HUES6 (cell line): ENCODE results near the gene NEO1.

Experiments
- H3K27ac ChIP-seq: 2 replicates; pipeline ENCODE4 v1.7.0; 2013; ENCODE audit warnings: low read depth, mild to moderate bottlenecking, low read length, inconsistent platforms
- H3K27me3 ChIP-seq: 2 replicates; pipeline ENCODE4 v1.6.1; 2013; ENCODE audit warnings: low read length; ENCODE audit not compliant: control insufficient read depth, insufficient read depth
- H3K36me3 ChIP-seq: 2 replicates; pipeline ENCODE4 v1.6.1; 2013; ENCODE audit warnings: low read length; ENCODE audit not compliant: control insufficient read depth, insufficient read depth
- H3K4me1 ChIP-seq: 2 replicates; pipeline ENCODE4 v1.6.1; 2013; ENCODE audit warnings: low read length; ENCODE audit not compliant: control insufficient read depth, insufficient read depth
- H3K4me3 ChIP-seq: 2 replicates; pipeline ENCODE4 v1.5.1; 2013; ENCODE audit warnings: low read depth, low read length
- H3K9ac ChIP-seq: one replicate; pipeline ENCODE4 v1.6.1; 2013; ENCODE audit warnings: mild to moderate bottlenecking, low read length
- H3K9me3 ChIP-seq: 2 replicates; pipeline ENCODE4 v1.6.1; 2013; ENCODE audit warnings: low read depth, low read length; ENCODE audit not compliant: control insufficient read depth, insufficient read depth

The NEO1 gene

DNA sequence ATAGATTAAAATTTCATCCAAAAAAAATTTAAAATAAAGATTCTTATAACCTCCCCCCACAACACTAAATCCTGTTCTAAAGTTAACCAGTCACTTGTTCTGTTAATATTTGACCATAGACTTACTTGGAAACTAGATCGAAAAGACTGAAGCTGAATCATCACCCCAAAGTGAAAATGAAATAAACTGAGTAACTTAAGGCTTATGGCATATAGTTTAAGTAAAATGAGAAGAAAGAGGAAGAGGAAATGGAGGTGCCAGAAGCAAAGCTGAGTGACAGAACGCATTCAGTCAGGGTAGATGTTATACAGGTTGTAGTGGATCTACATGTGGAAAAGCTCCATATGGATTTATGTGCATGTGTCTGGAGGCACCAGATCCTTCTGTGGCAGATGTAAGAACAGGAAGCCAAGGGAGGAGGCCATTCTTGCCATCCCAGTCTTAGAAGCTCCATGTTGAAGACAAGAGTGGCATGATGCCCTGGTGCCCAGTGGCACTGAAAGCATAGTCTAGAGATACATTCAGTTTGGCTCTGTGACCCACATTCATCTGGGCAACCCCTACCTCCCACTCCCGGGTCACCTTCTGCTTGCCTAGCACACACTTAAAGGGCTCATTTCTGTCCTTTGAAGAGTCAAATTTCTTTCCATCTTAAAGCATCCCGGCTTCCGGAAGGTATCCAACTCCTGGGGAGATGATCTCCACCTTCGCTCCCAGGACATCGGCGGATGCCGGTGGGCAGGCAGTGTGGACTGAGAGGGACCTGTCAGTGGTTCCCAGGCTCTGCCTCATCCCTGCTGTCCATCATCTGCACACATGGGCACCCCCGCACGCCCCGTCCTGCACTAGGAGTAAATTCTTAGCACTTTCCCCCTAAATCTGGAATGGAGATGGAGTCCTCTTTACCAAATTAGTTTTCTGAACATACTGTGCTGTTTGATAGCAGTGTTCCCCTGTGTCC is 90.8 kb downstream of the NEO1 start:
- H3K27ac ChIP-seq: no peak overlapping the region
- H3K9me3 ChIP-seq: no peaks in the 10 kb centered on the region
- peaks cover 3% of the 10 kb centered on the region; the same call in 1 of the 2 replicates for H3K36me3 ChIP-seq
- no peaks in the 10 kb centered on the region for H3K27me3 ChIP-seq
- H3K9ac ChIP-seq: no peak overlapping the region
- H3K4me1 ChIP-seq: no peaks in the 10 kb centered on the region
- no peak overlapping the region for H3K4me3 ChIP-seq

GRCh38 chr15:73143763-73144155 is 91.5 kb downstream of the NEO1 start:
- Histone ChIP-seq H3K4me1 (no peaks in the 10 kb centered on the region), H3K27ac (no peak overlapping the region), H3K4me3 (no peak overlapping the region), H3K9ac (no peak overlapping the region), H3K27me3 (no peaks in the 10 kb centered on the region), H3K36me3 (peaks cover 3% of the 10 kb centered on the region; the same call in 1 of the 2 replicates), H3K9me3 (no peaks in the 10 kb centered on the region)

DNA sequence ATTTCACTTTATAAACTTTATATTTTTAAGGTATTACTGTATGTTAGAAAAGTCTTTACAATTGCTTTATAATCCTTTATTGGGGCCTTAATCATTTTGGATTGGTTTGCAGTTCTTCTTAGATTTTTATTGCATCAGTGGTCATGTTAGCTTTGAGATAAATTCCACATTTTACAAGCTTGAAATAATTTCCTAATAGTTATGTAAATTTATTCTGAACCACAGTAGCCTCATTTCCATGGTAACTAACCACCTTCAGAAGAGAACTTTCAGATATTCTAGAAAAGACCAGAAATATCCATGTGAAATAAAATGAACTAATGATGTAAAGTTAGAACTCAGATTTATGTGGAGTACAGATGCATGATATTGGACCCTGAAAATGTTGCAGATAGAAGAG is 94.2 kb downstream of the NEO1 start:
- Histone ChIP-seq H3K27ac (no peak overlapping the region), H3K9ac (no peak overlapping the region), H3K4me1 (no peaks in the 10 kb centered on the region), H3K9me3 (peaks cover 7% of the 10 kb centered on the region; the same call in 1 of the 2 replicates), H3K27me3 (no peaks in the 10 kb centered on the region), H3K36me3 (peaks cover 3% of the 10 kb centered on the region), H3K4me3 (no peak overlapping the region)

GRCh38 chr15:73150831-73151230 is 98.6 kb downstream of the NEO1 start:
- Histone ChIP-seq H3K27ac (no peak overlapping the region), H3K4me3 (no peak overlapping the region), H3K9me3 (peaks cover 8% of the 10 kb centered on the region; the same call in 1 of the 2 replicates), H3K36me3 (peaks cover 4% of the 10 kb centered on the region; the same call in 1 of the 2 replicates), H3K4me1 (no peaks in the 10 kb centered on the region), H3K27me3 (no peaks in the 10 kb centered on the region), H3K9ac (no peak overlapping the region)

DNA sequence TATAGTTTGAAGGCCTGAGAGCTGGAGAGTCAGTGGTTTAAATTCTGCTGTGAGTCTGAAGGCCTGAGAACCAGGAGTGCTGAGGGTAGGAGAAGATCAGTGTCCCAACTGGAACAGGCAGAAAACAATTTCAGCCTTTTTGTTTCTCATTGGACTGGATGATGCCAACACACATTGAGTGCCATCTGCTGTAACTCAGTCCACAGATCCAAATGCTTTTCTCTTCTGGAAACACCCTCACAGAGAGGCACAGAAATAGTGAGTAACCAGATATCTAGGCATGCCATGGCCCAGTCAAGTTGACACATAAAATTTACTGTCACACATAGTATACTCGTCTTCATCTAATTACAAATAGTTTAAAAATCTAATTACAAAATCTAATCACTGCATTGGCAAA is 100.8 kb downstream of the NEO1 start:
- Histone ChIP-seq H3K9ac (no peak overlapping the region), H3K27ac (no peak overlapping the region), H3K9me3 (peaks cover 8% of the 10 kb centered on the region; the same call in 1 of the 2 replicates), H3K4me3 (no peak overlapping the region), H3K27me3 (no peaks in the 10 kb centered on the region), H3K36me3 (peaks cover 4% of the 10 kb centered on the region; the same call in 1 of the 2 replicates), H3K4me1 (no peaks in the 10 kb centered on the region)

GRCh38 chr15:73153447-73153846 is 101.2 kb downstream of the NEO1 start:
- H3K4me3 ChIP-seq: no peak overlapping the region
- no peak overlapping the region for H3K9ac ChIP-seq
- no peak overlapping the region for H3K27ac ChIP-seq

GRCh38 chr15:73156431-73157191 is 104.3 kb downstream of the NEO1 start:
- Histone ChIP-seq H3K36me3 (peaks cover 4% of the 10 kb centered on the region; the same call in 1 of the 2 replicates), H3K9ac (no peak overlapping the region), H3K9me3 (no peaks in the 10 kb centered on the region), H3K4me1 (no peaks in the 10 kb centered on the region), H3K4me3 (no peak overlapping the region), H3K27ac (0 out of 2 replicates have a peak overlapping the region, but pooled peaks have one; percentile 10), H3K27me3 (no peaks in the 10 kb centered on the region)

More at GRCh38 chr15:73153447-73153846, 101.2 kb downstream of the NEO1 start:
- H3K9me3 ChIP-seq: peaks cover 8% of the 10 kb centered on the region; the same call in 1 of the 2 replicates
- no peaks in the 10 kb centered on the region for H3K4me1 ChIP-seq
- H3K36me3 ChIP-seq: peaks cover 4% of the 10 kb centered on the region; the same call in 1 of the 2 replicates
- no peaks in the 10 kb centered on the region for H3K27me3 ChIP-seq

DNA sequence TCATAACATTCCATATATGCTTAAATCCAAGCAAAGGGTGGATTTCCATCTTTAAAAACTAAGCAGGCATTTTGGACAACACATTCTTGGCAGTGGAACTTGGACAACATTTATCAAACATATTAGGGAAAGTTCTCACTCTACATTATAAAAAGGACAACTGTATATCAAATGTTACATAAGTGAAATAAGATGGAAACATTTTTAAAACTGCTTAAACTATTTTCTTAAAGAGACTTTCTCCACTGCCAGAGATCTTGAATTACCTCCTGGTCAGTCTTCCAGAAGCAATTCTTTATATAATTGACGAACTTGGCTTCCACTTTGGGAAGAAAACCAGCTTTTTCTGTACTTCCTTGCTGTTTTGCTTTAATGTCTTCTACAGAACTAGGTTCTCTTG is 109.3 kb downstream of the NEO1 start:
- Histone ChIP-seq H3K4me3 (no peak overlapping the region), H3K27ac (no peak overlapping the region), H3K36me3 (peaks cover 12% of the 10 kb centered on the region), H3K9ac (no peak overlapping the region), H3K4me1 (no peaks in the 10 kb centered on the region), H3K27me3 (no peaks in the 10 kb centered on the region), H3K9me3 (peaks cover 16% of the 10 kb centered on the region)

GRCh38 chr15:73165435-73165834 is 113.2 kb downstream of the NEO1 start:
- Histone ChIP-seq H3K4me1 (peaks cover 8% of the 10 kb centered on the region; the same call in 1 of the 2 replicates), H3K27ac (0 out of 2 replicates have a peak overlapping the region, but pooled peaks have one; percentile 57), H3K4me3 (no peak overlapping the region), H3K27me3 (no peaks in the 10 kb centered on the region), H3K9me3 (peaks cover 18% of the 10 kb centered on the region), H3K36me3 (peaks cover 14% of the 10 kb centered on the region), H3K9ac (no peak overlapping the region)

DNA sequence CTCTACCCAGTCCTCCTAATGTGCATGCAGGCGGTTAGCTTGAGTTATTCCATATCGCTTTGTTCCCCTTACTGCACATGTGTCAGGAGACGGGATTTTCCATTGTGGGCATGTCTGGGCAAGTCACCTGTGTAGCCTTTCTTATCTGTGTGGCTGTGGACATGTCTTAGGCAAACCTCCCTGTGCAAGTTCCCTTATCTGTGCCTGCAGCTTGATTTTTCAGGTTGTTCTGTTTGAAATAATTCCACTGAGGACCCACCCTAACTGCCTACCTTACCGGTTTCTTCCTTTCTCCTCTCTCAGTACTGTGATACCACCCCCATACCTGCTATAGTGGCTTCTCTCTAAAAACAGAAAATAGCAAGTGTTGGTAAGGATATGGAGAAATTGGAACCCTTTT is 113.6 kb downstream of the NEO1 start:
- Histone ChIP-seq H3K4me1 (peaks cover 8% of the 10 kb centered on the region; the same call in 1 of the 2 replicates), H3K9ac (no peak overlapping the region), H3K9me3 (peaks cover 18% of the 10 kb centered on the region), H3K27ac (peak overlapping the region; percentile 57; the same call in 1 of the 2 replicates), H3K4me3 (no peak overlapping the region), H3K27me3 (no peaks in the 10 kb centered on the region), H3K36me3 (peaks cover 14% of the 10 kb centered on the region)
